NCI-H82 treated with DMSO at 0.1 percent for 48 hours (cell line): ENCODE data around the gene THSD4.

Experiments
- DNase-seq: peaks from one replicate; lab custom pipeline; 2025; ENCODE audit not compliant: unreplicated experiment; lab: John Stamatoyannopoulos, UW

The THSD4 gene

DNA sequence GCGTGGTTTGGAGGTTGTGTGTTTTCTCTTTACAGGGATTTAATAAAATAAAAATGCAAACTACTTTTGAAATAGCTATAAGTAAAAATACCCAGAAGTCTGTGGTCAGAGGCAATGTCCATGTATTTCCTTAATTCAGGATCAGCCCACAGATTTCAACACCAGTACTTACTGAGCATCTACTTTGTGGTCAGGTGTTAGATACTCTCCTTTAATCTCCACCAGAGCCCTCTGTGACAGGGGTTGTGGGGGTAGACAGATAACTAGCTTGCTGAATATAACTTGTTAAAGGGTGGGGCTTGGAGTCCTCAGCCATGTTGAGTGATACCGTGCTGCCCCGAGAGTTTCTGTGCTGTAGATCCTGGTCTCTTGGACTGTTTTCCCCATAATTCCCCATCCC lies 451.0 kb downstream of the THSD4 start:
- no peak for DNase-seq

DNA sequence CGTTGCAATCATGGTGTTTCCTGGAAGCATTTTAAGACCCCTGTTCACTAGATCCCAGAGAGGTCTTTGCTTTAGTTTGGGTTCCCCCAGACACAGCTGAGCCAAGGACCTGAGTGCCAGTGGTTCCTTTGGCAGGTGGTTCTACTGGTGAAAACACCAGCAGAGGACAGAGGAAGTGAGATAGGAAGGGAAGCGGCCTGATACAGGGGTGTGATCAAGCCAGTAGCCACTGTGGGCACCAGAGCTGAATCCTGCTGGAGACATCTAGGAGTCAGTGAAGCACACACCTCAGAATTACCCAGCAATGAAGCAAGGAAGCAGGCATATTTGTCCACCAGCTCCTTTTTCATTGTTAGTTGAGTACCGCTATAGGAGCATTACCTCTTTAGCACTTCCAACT lies 451.9 kb downstream of the THSD4 start:
- no peak for DNase-seq

DNA sequence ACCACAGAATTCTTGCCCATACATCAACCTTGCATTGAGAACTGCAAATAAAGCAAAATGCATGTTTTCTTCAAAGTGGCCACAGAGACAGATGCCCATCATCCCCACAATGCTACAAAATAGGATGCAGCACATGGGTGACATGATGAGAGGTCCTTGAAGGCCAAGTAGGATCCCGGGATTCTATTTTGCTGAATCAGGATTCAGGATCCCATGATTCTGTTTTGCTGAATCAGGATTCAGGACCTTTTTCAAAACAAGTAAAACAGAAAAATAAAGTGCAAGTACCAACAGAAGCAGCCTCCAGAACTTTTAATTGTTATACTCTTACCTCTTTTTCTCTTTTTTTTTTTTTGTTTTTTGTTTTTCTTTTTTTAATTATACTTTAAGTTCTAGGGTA lies 453.0 kb downstream of the THSD4 start:
- DNase-seq = no peak

DNA sequence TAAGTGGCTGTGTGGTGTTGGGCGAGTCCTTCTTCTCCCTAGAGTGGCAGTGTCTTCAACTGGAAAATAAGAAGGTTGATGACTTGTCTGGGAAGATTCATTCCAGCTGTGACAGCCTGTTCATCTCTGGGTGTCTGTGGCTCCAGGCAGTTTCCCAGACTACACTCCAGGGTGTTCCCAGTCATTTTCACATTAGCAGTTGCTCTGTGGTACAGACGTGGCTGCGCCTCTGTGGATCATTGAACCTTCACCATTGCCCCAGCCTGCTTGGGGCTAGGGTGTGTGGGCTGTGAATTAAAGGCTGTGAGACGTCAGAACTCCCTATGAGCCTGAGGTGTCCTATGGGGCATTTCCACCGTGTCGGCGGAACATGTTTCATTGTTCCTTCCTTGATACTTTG lies 455.5 kb downstream of the THSD4 start:
- DNase-seq = no peak

DNA sequence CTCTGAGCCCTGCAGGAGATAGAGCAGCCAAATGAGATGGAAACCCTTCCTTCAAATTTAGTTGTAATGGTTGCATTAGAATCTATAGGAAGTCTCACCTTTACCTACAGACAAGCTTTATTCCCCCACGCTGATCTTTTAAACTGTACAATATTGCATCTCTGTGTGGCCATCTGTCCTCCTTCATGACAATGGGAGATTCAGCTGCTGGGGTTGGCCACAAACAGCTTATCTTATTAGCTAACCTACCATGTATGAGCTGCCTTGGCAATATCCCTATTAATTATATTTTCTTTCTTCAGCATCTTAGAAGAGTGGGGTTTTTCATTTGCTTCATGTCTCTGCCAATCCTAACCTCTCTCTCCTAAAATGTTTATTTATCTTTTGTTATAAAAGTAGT lies 456.4 kb downstream of the THSD4 start:
- peak; percentile 28 for DNase-seq

DNA sequence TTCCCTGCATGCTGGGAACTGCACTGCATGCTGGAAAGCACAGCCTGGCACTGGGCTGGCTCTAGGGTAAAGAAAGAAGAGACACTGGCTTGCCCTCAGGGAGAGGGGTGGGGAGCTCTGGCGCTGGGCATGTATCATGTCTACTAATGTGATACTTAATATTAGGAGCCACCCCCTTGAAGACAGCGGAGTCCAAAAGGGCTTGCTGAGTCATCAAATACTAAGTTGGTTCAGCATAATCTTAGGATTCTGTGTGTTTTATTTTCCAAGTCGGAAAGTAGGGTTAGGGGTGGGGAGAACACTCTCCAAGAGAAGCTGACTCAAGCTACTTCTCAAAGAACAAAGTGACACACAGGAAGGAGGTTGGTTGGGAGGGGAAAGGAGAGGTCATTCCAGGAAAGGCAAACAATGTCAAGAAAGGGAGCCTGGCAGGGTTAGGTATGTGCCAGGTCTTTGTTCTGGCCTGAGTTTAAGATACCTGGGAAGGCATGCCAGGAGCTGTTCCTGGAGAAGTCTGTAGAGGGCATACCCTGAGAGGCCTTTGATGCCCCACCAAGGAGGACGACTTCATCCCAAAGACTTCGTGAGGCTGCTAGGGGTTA lies 457.3 kb downstream of the THSD4 start:
- DNase-seq = no peak

DNA sequence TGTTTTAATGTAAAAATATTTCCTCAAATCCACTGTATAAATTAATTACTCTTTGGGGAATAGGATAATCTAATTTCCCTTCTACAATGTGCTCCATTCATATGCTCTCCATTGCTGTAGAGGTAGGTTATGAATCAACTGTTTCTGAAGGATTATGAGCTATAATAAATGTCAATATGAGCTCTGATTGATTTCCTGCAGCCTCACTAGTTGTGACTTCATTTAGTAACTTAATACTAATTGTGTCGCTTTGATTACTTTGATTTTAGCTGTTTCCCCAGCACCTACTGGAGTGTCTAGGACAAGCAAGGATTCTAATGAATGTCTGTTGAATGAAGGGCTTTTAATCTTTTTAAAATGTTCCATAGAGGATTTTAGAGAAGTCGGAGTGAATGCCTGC lies 458.3 kb downstream of the THSD4 start:
- DNase-seq = no peak

DNA sequence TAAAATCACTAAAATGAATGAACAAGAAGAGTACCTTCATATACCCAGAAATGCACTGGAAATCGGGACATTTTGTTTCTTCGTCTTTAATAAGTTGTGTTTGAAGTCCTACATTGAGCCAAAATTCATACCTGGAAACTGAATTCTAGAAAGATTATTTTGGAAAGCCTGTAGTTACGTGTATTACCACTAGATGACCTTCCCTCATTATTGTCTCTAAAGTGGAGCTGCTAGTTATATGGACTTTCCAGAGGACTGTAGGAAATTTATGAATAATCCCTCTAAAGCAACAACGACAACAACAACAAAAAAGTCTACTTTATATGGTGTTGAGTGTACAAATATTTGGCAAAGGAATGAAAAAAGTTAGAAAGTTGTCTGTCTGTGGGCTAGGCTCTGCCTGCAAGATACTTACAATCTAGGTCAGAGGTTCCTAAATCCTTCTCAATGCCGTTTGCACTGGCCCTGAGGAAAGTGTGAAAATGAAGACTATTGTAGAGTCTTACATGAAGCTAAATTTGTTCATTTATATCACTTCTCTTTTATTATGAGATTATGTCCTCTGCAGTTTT lies 460.3 kb downstream of the THSD4 start:
- no peak for DNase-seq

DNA sequence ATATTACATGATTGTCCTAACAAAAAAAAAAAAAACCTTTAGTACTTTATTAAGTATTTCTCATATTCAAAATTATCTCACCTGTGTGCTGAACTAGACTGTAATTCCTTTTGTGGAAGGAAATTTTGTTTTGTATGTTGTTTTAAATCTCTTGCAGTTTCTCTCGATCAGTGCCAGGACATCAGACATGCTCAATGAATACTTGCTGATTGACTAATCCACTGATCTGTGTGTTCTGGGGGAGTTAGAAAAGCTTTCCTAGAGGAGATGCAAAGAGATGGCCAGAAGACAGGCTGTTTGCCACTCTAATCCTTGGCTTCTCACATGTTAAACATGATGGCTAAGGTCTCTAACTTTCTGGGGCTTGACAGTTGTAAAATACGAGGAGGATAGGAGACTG lies 461.8 kb downstream of the THSD4 start:
- no peak for DNase-seq

DNA sequence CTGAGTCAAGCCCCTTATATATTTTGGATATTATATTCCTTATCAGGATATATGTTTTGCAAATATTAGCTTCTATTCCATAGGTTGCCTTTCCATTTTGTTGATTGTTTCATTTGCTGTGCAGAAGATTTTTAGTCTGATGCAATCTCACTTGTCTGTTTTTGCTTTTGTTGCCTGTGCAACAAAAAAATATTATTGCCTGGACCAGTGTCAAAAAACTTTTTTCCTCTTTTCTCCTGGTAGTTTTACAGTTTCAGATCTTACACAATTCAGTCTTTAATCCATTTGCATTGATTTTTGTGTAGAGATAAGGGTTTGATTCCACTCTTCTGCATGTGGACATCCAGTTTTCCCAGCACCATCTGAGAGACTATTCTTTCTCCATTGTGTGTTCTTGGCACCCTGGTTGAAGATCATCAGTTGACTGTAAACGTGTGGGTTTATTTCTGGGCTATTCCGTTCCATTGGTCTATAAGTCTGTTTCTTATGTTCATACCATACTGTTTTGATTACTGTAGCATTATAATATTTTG lies 466.2 kb downstream of the THSD4 start:
- no peak for DNase-seq

DNA sequence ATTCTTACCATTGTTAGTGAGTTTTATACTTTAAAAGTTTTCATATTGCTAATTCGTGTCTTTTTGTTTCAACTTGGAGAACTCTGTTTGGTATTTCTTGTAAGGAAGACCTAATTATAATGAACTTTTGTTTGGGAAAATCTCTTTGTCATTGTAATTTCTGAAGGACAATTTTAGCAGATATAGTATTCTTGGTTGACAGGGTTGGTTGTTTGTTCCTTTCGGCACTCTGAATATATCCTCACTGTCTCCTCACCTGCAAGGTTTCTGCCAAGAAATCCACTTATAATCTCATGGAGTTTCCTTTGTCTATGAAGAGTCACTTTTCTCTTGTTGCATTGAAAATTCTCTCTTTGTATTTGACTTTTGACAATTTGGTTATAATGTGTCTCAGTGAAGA lies 469.9 kb downstream of the THSD4 start:
- no peak for DNase-seq

DNA sequence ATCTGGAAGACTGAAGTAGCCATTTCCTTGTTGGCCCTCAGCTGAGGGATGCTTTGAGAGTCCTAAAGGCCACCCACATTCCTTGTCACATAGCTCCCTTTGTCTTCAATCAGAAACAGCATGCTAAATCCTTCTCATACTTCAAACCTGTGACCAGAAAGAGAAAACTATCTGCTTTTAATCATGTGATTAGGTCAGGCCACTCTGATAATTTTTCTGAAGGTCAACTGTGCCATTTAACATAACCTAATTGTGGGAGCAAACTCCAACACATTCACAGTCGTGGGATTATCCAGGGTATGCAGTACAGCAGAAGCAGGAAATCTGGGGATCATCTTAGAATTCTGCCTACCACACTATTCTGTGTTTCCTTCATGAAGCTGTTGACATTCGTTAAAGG lies 471.2 kb downstream of the THSD4 start:
- DNase-seq = no peak

DNA sequence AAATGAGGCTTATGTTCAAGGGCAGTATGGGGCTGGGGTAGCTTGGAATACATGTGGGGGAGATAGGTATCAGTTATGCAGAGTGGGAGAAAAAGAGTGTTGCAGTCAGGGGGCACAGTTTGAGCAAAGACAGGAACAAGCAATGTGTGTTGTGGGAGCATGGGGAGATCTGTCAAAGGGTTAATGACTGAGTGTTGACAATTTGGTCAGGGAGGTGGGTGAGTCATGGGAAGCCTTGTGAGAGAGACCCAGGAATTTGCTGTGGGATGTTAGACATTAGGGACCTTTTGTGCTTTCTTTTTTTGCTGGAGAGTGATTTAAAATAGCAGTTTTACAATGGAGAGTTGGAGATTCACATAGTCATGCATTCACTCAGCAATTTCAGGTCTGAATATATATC lies 473.5 kb downstream of the THSD4 start:
- no peak for DNase-seq

DNA sequence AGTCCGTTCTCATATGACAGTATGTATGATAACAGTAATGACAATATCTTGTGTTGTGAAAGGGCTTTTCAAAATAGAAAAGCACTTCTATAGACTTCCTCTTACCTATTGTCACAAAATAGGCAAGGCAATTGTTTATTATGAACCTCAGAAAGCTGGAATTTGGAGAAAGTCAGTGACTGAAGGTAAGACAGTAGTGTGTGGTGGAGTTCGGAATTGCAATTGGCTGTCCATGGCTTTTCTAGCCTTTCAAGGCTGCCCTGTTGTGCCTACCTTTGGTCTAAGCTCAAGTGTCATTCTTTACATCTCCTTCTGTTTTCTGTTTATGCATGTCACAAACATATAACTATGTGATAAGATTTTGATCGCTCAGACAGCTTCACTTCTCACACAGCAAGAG lies 475.8 kb downstream of the THSD4 start:
- DNase-seq = no peak

DNA sequence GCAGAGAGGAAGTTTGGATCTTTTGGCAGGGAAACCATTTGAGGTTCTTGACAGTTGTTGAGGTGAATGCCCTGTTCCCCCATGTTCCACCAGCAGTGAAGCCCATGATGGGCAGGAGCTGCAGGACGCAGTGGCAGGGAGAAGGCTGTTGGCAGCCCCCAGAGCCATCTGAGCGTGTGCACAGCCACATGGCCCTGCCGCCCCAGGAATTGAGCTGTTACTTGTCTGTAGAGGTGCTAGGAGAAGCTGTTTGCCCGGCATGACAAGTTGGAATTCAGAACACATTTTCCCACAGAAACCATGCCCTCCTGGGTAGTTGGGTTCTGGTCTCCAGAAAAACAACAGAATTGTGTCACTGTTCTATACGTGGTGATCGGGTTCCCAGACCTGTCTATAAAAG lies 476.9 kb downstream of the THSD4 start:
- DNase-seq = no peak

DNA sequence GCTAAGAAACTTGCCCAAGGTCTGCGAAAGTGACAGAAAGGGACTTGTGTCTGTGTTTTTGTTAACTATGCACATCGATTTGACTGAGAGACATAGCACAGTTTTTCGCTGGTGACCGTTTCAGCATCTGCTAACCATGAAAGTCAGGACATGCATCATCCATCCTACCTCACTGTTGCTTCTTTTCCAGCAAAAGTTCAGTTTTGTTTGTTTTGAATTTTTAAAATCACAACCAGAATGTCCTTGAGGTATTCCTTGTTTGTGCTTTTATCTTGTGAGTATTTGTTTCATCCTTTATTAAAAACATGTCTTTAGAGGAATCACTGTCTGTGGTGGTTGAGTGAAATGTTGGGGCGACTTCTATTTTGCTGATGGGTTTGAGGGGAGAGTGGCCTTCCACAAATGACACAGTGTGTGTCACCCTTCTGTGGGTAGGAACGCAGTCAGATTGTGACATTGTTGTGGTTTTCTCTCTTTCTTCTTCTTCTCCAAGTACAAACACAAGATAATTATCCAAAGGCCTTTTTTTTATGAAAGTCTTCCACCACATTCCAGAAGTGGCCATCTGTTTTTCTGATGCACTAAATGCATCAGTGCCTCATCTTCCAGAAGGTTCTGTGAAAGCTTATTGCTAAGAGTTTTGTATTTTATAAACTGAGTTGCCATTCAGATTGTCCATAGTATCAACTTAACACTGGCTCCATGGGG lies 480.7 kb downstream of the THSD4 start:
- no peak for DNase-seq

DNA sequence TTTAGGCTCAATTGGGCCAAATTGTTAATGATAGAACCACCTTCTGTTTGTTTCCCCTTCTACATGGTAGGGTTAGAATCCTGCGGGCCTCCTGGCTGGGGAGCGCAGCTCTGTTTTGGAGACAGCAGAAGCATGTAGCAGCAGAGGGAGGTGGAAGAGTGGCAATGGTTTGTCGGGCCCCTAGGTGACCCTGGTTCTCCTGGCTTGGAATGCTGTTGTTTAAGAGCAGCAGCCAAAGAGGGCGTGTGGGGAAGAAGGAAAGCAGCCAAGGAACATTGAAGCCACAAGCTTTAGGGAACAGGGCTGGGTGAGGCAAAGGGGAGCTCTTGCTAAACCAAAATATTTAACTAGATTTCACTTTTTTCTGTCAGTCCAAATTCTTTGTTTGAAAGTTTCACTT lies 481.4 kb downstream of the THSD4 start:
- no peak for DNase-seq

DNA sequence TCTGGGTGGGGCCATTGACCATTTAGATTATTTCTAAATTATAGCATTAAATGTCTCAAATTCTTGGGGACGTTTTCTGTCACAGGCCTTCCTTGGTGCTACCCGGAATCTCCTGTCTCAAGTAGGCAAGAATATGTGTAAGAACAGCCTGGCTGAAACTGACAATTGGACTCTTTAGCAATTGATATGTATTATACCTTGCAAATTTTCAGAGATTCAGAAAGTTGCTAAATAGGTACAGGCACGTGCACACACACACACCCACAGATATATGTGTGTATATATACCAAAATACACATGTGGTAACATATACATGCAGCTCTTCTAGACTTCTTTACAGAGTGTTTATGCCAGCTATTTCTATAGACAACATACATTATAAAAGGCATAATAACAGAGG lies 481.9 kb downstream of the THSD4 start:
- DNase-seq = no peak

DNA sequence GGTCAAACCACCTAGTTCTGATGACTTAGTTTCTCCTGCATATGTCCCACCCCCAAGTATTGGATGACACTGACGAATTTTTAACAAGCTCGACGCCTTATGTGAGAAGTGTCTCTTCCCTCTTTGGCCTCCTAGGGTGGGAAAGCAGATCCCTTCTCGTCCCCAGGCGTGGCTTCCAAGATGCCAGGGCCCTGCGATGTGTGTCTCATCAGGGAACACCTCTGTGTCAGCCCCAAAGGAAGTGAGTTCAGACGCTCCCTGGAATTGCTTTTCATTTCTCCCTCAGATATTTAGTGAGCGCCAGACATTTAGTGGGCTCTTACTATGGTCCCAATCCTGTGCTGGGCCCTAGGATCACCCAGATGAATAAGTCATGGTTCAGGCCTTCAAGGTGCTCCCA lies 482.4 kb downstream of the THSD4 start:
- DNase-seq = no peak

DNA sequence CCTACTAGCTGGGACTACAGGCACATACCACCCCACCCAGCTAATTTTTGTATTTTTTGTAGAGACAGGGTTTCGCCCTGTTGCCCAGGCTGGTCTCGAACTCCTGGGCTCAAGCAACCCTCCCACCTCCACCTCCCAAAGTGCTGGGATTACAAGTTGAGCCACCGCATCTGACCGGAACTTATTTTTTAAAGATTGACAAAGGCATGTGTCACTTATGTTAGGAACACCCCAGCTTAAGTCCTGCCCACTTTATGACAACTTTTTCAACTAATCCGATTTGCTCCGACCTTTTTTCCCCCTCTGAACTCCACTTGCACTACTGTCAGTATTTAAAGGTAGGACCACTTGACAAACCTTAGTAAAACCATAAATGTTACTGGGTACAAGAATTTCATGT lies 483.5 kb downstream of the THSD4 start:
- no peak for DNase-seq

DNA sequence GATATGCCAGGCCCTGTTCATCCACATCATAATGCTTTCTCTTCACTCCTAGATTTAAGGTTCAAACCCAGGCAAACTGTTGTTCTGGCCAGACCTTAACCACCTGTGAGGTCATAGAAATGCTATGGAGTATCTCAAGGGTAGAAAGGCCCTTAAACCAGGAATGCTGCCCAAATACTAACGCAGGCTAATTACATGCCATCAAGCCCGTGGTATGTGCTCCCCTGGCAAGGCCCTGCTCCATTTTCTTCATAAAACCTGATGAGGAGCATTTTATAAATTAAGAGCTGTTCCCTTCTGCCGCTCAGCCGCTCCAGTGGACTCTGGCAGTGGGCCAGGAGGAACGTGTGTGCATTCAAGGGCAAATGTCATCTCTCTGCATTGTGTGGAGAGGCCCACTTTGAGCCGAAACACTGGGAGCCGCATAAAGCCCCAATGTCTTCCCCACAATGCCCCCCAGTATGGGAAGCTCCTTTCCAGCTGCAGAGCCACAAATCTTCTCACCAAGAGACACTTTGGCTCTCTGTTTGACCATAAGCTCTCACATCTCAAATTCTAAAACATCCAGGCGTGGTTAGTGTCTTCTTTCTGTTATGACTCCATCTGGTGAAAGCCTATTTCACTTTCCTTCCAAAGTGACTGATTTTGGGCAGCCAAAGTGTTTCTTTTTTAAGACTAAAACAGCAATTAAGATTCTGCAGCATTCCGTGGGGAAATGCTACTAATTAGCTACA lies 484.3 kb downstream of the THSD4 start:
- DNase-seq = no peak

DNA sequence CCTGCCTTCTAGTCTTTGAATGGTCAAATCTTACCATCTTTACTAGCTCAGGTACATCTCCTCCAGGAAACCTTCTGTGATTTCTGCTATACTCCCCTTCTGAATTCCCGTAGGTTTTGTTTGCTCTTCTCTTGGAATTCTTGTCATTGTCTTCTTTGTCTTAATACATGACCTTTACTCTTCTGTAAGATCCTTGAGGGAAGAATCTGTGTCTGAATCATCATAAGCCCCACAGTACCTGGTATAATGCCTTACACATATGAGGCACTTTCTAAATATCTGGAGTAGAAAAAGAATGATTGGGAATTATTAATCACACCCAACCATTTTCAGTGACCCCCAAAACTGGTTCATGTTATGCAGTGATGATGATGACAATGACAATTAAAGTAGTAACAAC lies 485.0 kb downstream of the THSD4 start:
- no peak for DNase-seq
